ENCODE results near the gene STIP1.

DNA sequence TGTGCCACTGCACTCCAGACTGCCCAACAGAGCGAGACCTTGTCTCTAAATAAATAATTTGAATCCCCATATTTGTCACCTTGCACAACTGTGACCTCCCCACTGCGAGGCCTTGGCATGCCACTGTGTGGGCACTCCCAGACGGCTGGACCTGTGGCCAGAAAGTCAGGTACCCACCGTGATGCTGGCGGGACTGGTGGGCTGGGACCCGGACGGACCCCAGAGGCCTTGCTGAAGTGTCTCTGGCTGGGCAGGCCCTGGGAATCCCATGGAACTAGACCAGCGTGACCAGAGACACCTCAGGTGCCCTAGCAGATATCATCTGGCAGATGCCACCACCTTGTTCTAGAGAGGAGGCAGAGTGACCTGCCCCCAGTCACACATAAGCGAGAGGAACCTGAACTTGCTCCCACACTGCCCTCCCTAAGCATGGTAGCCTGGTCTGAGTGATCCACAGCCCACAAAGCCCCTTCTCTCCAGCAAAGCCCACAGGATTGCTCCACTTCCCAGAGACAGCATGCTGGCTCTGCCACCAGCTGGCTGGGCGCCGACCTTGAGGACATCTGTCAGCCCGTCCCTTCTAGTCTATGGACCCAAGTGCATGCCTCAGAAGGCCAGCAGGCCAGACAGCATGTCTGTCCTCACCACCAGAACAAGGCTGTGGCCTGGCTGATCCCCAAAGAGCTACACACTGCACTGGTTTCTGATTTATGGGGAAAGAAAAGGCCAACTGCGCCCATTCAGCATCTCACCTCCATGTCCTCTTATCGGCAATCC is 29.5 kb upstream of the STIP1 start:
- TF ChIP-seq, protein P1, sequence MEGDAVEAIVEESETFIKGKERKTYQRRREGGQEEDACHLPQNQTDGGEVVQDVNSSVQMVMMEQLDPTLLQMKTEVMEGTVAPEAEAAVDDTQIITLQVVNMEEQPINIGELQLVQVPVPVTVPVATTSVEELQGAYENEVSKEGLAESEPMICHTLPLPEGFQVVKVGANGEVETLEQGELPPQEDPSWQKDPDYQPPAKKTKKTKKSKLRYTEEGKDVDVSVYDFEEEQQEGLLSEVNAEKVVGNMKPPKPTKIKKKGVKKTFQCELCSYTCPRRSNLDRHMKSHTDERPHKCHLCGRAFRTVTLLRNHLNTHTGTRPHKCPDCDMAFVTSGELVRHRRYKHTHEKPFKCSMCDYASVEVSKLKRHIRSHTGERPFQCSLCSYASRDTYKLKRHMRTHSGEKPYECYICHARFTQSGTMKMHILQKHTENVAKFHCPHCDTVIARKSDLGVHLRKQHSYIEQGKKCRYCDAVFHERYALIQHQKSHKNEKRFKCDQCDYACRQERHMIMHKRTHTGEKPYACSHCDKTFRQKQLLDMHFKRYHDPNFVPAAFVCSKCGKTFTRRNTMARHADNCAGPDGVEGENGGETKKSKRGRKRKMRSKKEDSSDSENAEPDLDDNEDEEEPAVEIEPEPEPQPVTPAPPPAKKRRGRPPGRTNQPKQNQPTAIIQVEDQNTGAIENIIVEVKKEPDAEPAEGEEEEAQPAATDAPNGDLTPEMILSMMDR (IDR thresholded peaks at IDR 0.05) = no peak
- TF ChIP-seq ZFX (IDR thresholded peaks at IDR 0.05; ENCODE audit: borderline replicate concordance) = no peak

All from 22Rv1 (cell line).